Liver (tissue), 9 donors: ENCODE measurements around the gene ALG9. TPM values are rescaled to one million over a fixed set of nuclear protein-coding genes. Genes with fewer than 3 reads are reported as not detected.
A peak's percentile ranks its signal among the peaks of the same experiment; 100 is the strongest.

Experiments
- DNase-seq: peaks from one replicate; pipeline ENCODE4 v3.0.0-alpha.2; 2017; ENCODE audit warnings: low spot score
- H3K27ac ChIP-seq, 2 donors: one replicate each; pipeline ENCODE4 v1.7.0; 2013; ENCODE audit warnings: inconsistent platforms in 2 of 2, low read length in 2 of 2, control low read depth in 1 of 2, low read depth in 1 of 2, mild to moderate bottlenecking in 1 of 2
- H3K27me3 ChIP-seq, 4 donors: one replicate each; pipeline versions ENCODE4 v1.6.1 to v1.7.0; 2013; ENCODE audit warnings: low read length in 3 of 4, inconsistent platforms in 1 of 4, mild to moderate bottlenecking in 1 of 4, moderate library complexity in 1 of 4; ENCODE audit not compliant: control insufficient read depth in 4 of 4, insufficient read depth in 4 of 4
- H3K36me3 ChIP-seq, 4 donors: one replicate each; pipeline versions ENCODE4 v1.6.1 to v1.7.0; 2013; ENCODE audit warnings: low read length in 3 of 4, mild to moderate bottlenecking in 3 of 4, low read depth in 1 of 4, moderate library complexity in 1 of 4; ENCODE audit not compliant: control insufficient read depth in 4 of 4, insufficient read depth in 3 of 4
- H3K4me1 ChIP-seq, 4 donors: one replicate each; pipeline versions ENCODE4 v1.6.1 to v1.7.0; 2013; ENCODE audit warnings: low read length in 3 of 4, mild to moderate bottlenecking in 3 of 4, moderate library complexity in 1 of 4; ENCODE audit not compliant: control insufficient read depth in 4 of 4, insufficient read depth in 4 of 4
- H3K4me3 ChIP-seq, 3 donors: one replicate each; pipeline versions ENCODE4 v1.6.1 to v1.7.0; 2013; ENCODE audit warnings: low read length in 3 of 3, control low read depth in 1 of 3, low read depth in 1 of 3, mild to moderate bottlenecking in 1 of 3
- H3K9ac ChIP-seq, 2 donors: one replicate each; pipeline ENCODE4 v1.7.0; 2013; ENCODE audit warnings: low read length in 2 of 2, mild to moderate bottlenecking in 2 of 2, moderate library complexity in 2 of 2, control low read depth in 1 of 2, low read depth in 1 of 2
- H3K9me3 ChIP-seq, 4 donors: one replicate each; pipeline versions ENCODE4 v1.6.1 to v1.7.0; 2013; ENCODE audit warnings: low read length in 3 of 4; ENCODE audit not compliant: control insufficient read depth in 4 of 4
- ATF3 ChIP-seq: IDR thresholded peaks from 2 replicates; pipeline ENCODE4 v1.6.1; 2016; ENCODE audit warnings: antibody characterized with exemption
- EGR1 ChIP-seq, 2 donors: IDR thresholded peaks; 2 replicates each; pipeline ENCODE4 v1.6.1; 2016 to 2018; ENCODE audit warnings: antibody characterized with exemption in 2 of 2, low read depth in 2 of 2
- FOXA1 ChIP-seq: IDR thresholded peaks from 2 replicates; pipeline ENCODE4 v1.6.1; 2016; ENCODE audit warnings: antibody characterized with exemption
- FOXA2 ChIP-seq: IDR thresholded peaks from 2 replicates; pipeline ENCODE4 v1.6.1; 2016; ENCODE audit warnings: antibody characterized with exemption
- GABPA ChIP-seq, 2 donors: IDR thresholded peaks in 1 of 2; conservative IDR thresholded peaks in 1 of 2; 2 replicates each; pipeline ENCODE4 v1.6.1; 2016; ENCODE audit warnings: antibody characterized with exemption in 2 of 2, mild to moderate bottlenecking in 1 of 2, moderate library complexity in 1 of 2
- HNF4A ChIP-seq, 2 donors: conservative IDR thresholded peaks; 2 replicates each; pipeline ENCODE4 v1.6.1; 2016; ENCODE audit warnings: antibody characterized with exemption in 2 of 2, mild to moderate bottlenecking in 2 of 2
- HNF4G ChIP-seq: IDR thresholded peaks from 2 replicates; pipeline ENCODE4 v1.6.1; 2016; ENCODE audit warnings: antibody characterized with exemption
- JUND ChIP-seq, 2 donors: IDR thresholded peaks; 2 replicates each; pipeline ENCODE4 v1.6.1; 2016; ENCODE audit warnings: antibody characterized with exemption in 2 of 2
- MAX ChIP-seq: IDR thresholded peaks from 2 replicates; pipeline ENCODE4 v1.6.1; 2016; ENCODE audit warnings: antibody characterized with exemption
- NR2F2 ChIP-seq: IDR thresholded peaks from 2 replicates; pipeline ENCODE4 v1.6.1; 2016; ENCODE audit warnings: antibody characterized with exemption
- RAD21 ChIP-seq, 2 donors: IDR thresholded peaks; 2 replicates each; pipeline ENCODE4 v1.6.1; 2016; ENCODE audit warnings: antibody characterized with exemption in 2 of 2, mild to moderate bottlenecking in 2 of 2
- REST ChIP-seq: IDR thresholded peaks from 2 replicates; pipeline ENCODE4 v1.6.1; 2016; ENCODE audit warnings: antibody characterized with exemption, mild to moderate bottlenecking
- RXRA ChIP-seq, 2 donors: IDR thresholded peaks; 2 replicates each; pipeline ENCODE4 v1.6.1; 2017 to 2018; ENCODE audit warnings: antibody characterized with exemption in 2 of 2, mild to moderate bottlenecking in 1 of 2
- SP1 ChIP-seq: IDR thresholded peaks from 2 replicates; pipeline ENCODE4 v1.6.1; 2018; ENCODE audit warnings: antibody characterized with exemption, mild to moderate bottlenecking
- TAF1 ChIP-seq: conservative IDR thresholded peaks from 2 replicates; pipeline ENCODE4 v1.6.1; 2016; ENCODE audit warnings: antibody characterized with exemption, mild to moderate bottlenecking
- YY1 ChIP-seq: IDR thresholded peaks from 2 replicates; pipeline ENCODE4 v1.6.1; 2016; ENCODE audit warnings: antibody characterized with exemption, mild to moderate bottlenecking
- WGBS: extraction: QIAGEN DNeasy Blood & Tissue Kit; methylation state at CpG from one replicate; pipeline ENCODE4 v1.1.7; 2013; 5-methylcytosine and 5-hydroxymethylcytosine counted together
- polyA plus RNA-seq, 2 donors: library from polyadenylated mRNA; stranded (reverse) in 1 of 2; unstranded in 1 of 2; fragments of 200-250 nt in 1 of 2; fragments of >200 nt in 1 of 2; fragmentation: Nextera tagmentation in 1 of 2; extraction: Ambion mirVana in 1 of 2; gene quantifications; one replicate each; pipeline versions ENCODE4 v1.2.1 to v1.2.3, GENCODE V29; 2013 to 2015
- total RNA-seq, 2 donors: library from RNA; depleted of rRNA; stranded (reverse); fragments of >200 nt; gene quantifications; one replicate each; pipeline ENCODE4 v1.2.3, GENCODE V29; 2014
- TF ChIP-seq, protein P1 (sequence below): IDR thresholded peaks from 2 replicates; pipeline ENCODE4 v1.6.1; 2016; ENCODE audit warnings: antibody characterized with exemption
- TF ChIP-seq, protein P2 (sequence below): fragments of 150-350 bp; IDR thresholded peaks from 2 replicates; pipeline ENCODE4 v1.5.1; 2017; ENCODE audit warnings: improper control_type of control experiment, low read depth, low read length; ENCODE audit not compliant: missing input control
- donor health status: healthy.
- donor health status: healthy.
- donor health status: healthy.
- donor health status: healthy.
- donor health status: healthy.

ALG9 gene
- total and polyA plus RNA-seq, 4 donors: 13.7 to 36.3 (median 20.2) TPM

DNA sequence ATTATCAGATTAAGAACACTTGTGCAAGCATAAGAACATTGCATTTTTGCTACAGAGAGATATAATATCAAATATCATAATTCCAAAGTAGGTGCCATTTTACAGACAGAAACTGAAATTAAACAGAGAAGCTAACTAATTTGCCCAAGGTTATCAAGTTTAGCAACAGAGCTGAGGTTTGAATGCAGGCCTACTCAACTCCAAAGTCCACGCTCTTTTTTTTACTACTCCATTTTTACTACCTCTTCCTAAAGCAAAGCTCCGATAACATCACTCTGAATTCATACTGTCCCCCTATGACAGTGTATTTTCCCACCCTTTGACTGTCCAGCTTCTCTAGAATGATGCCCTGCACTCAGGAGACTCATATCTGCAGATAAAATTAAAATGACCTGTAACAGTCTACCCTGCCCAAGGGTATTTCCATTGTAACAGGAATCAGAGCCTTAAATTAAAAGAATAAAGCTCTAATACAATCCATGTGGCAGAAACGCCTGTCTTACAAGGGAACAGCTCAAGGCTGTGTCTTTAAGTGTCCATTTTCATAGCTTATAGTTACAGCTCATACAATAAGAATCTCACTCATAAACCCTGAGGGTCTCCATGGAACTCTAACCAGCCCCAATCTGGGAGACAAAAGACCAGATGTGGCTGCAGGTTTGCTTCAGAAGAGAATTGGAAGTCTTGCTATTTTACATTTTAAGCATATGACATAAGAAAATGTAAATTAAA, 36.8 kb downstream of the ALG9 start:
- Histone ChIP-seq H3K27me3 (no peaks in the 10 kb centered on the region), H3K9me3 (no peaks in the 10 kb centered on the region), H3K36me3 (no peaks in the 10 kb centered on the region), H3K9ac (peak overlapping the region in 1 of 2 donors; percentile 75), H3K4me3 (no peak overlapping the region), H3K4me1 (peaks cover 5 to 48% (median 39%) of the 10 kb centered on the region in 4 donors), H3K27ac (peak overlapping the region; percentile 60 to 61)
- WGBS: 63% methylated on average over 3 of the region's 3 CpGs
- no peak for DNase-seq
- TF ChIP-seq SP1 (no peak), TAF1 (no peak), JUND (IDR thresholded peaks at IDR 0.05) (no peak), EGR1 (IDR thresholded peaks at IDR 0.05; ENCODE audit: low read depth in 2 of 2) (no peak), GABPA (IDR thresholded peaks at IDR 0.05 in 1 of 2, conservative IDR thresholded peaks at IDR 0.05 in 1 of 2) (no peak), FOXA2 (no peak), MAX (no peak), NR2F2 (no peak), HNF4G (peak; percentile 63), REST (no peak), ATF3 (no peak), HNF4A (conservative IDR thresholded peaks at IDR 0.05) (peak; percentile 84 to 93), RXRA (IDR thresholded peaks at IDR 0.05) (peak; percentile 16 to 21), YY1 (peak; percentile 68), RAD21 (IDR thresholded peaks at IDR 0.05) (no peak), FOXA1 (no peak)
- TF ChIP-seq, protein P1, sequence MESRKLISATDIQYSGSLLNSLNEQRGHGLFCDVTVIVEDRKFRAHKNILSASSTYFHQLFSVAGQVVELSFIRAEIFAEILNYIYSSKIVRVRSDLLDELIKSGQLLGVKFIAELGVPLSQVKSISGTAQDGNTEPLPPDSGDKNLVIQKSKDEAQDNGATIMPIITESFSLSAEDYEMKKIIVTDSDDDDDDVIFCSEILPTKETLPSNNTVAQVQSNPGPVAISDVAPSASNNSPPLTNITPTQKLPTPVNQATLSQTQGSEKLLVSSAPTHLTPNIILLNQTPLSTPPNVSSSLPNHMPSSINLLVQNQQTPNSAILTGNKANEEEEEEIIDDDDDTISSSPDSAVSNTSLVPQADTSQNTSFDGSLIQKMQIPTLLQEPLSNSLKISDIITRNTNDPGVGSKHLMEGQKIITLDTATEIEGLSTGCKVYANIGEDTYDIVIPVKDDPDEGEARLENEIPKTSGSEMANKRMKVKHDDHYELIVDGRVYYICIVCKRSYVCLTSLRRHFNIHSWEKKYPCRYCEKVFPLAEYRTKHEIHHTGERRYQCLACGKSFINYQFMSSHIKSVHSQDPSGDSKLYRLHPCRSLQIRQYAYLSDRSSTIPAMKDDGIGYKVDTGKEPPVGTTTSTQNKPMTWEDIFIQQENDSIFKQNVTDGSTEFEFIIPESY: no peak
- TF ChIP-seq, protein P2, sequence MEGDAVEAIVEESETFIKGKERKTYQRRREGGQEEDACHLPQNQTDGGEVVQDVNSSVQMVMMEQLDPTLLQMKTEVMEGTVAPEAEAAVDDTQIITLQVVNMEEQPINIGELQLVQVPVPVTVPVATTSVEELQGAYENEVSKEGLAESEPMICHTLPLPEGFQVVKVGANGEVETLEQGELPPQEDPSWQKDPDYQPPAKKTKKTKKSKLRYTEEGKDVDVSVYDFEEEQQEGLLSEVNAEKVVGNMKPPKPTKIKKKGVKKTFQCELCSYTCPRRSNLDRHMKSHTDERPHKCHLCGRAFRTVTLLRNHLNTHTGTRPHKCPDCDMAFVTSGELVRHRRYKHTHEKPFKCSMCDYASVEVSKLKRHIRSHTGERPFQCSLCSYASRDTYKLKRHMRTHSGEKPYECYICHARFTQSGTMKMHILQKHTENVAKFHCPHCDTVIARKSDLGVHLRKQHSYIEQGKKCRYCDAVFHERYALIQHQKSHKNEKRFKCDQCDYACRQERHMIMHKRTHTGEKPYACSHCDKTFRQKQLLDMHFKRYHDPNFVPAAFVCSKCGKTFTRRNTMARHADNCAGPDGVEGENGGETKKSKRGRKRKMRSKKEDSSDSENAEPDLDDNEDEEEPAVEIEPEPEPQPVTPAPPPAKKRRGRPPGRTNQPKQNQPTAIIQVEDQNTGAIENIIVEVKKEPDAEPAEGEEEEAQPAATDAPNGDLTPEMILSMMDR: no peak
